GM23338 (cell line): ENCODE data around the gene RPIA. TPM values are rescaled to one million over a fixed set of nuclear protein-coding genes. Genes with fewer than 3 reads are reported as not detected.

Source experiments
- ATAC-seq: fragments of 200-7000 bp; cut with Tn5 transposase; 3 replicates; pipeline ENCODE4 v1.9.1; 2020
- DNase-seq: peaks from one replicate; pipeline ENCODE4 v3.0.0-alpha.2; 2015; ENCODE audit warnings: low spot score
- H2AFZ ChIP-seq: fragments of 200-600 bp; sonication (generic); 2 replicates; pipeline ENCODE4 v1.8.0; 2016; ENCODE audit warnings: antibody characterized with exemption, mild to moderate bottlenecking, moderate library complexity
- H3F3A ChIP-seq: fragments of 200-600 bp; sonication (generic); replicated peaks from 2 replicates; pipeline ENCODE4 v1.8.0; 2017; ENCODE audit warnings: antibody characterized with exemption, mixed run types, low read depth
- H3K27ac ChIP-seq: fragments of 200-600 bp; sonication (generic); 2 replicates; pipeline ENCODE4 v1.6.1; 2016; ENCODE audit warnings: low read depth
- H3K27me3 ChIP-seq: fragments of 200-600 bp; sonication (generic); 2 replicates; pipeline ENCODE4 v1.8.0; 2016; ENCODE audit warnings: mild to moderate bottlenecking, mixed run types, moderate library complexity; ENCODE audit not compliant: insufficient read depth
- H3K36me3 ChIP-seq: fragments of 200-600 bp; sonication (generic); 2 replicates; pipeline ENCODE4 v1.8.0; 2016; ENCODE audit warnings: mild to moderate bottlenecking; ENCODE audit not compliant: insufficient read depth
- H3K4me1 ChIP-seq: fragments of 200-600 bp; sonication (generic); 2 replicates; pipeline ENCODE4 v1.8.0; 2016; ENCODE audit warnings: mild to moderate bottlenecking, moderate library complexity; ENCODE audit not compliant: insufficient read depth
- H3K4me2 ChIP-seq: fragments of 200-600 bp; sonication (generic); 2 replicates; pipeline ENCODE4 v1.7.1; 2017; ENCODE audit warnings: mixed run types
- H3K4me3 ChIP-seq: fragments of 200-600 bp; sonication (generic); 2 replicates; pipeline ENCODE4 v1.6.1; 2016; ENCODE audit warnings: mixed run types
- H3K79me2 ChIP-seq: fragments of 200-600 bp; sonication (generic); replicated peaks from 2 replicates; pipeline ENCODE4 v1.8.0; 2017; ENCODE audit warnings: mild to moderate bottlenecking; ENCODE audit not compliant: insufficient read depth
- H3K9me2 ChIP-seq: fragments of 200-600 bp; sonication (generic); 2 replicates; pipeline ENCODE4 v1.8.0; 2017; ENCODE audit not compliant: insufficient read depth
- H4K20me1 ChIP-seq: fragments of 200-600 bp; sonication (generic); replicated peaks from 2 replicates; pipeline ENCODE4 v1.8.0; 2017; ENCODE audit warnings: mild to moderate bottlenecking; ENCODE audit not compliant: insufficient read depth
- H3K27ac Mint-ChIP-seq: 2 replicates; pipeline ENCODE4 v1.8.0; 2020; ENCODE audit warnings: inconsistent platforms, mild to moderate bottlenecking, moderate library complexity, mixed read lengths
- H3K27me3 Mint-ChIP-seq: 3 replicates; pipeline ENCODE4 v1.8.0; 2022; ENCODE audit warnings: low read depth, mild to moderate bottlenecking, moderate library complexity, mixed read lengths, inconsistent platforms; ENCODE audit not compliant: insufficient read depth, poor library complexity
- H3K36me3 Mint-ChIP-seq: 3 replicates; pipeline ENCODE4 v1.8.0; 2021; ENCODE audit warnings: low read depth, mild to moderate bottlenecking, inconsistent platforms, moderate library complexity, mixed read lengths
- H3K4me1 Mint-ChIP-seq: 3 replicates; pipeline ENCODE4 v1.8.0; 2020; ENCODE audit warnings: mild to moderate bottlenecking, inconsistent platforms, mixed read lengths
- H3K4me3 Mint-ChIP-seq: 3 replicates; pipeline ENCODE4 v1.8.0; 2021; ENCODE audit warnings: moderate library complexity, mild to moderate bottlenecking, inconsistent platforms, mixed read lengths
- H3K9me3 Mint-ChIP-seq: 3 replicates; pipeline ENCODE4 v1.8.0; 2020; ENCODE audit warnings: moderate library complexity, mild to moderate bottlenecking, inconsistent platforms, mixed read lengths
- ETS1 ChIP-seq: IDR thresholded peaks from 2 replicates; pipeline ENCODE4 v1.6.1; 2016; ENCODE audit warnings: antibody characterized with exemption
- EZH2phosphoT487 ChIP-seq: fragments of 200-600 bp; sonication (generic); IDR thresholded peaks from one replicate; pipeline ENCODE4 v1.8.1; 2018; ENCODE audit warnings: antibody characterized with exemption; ENCODE audit not compliant: unreplicated experiment
- JUNB ChIP-seq: IDR thresholded peaks from one replicate; pipeline ENCODE4 v1.6.1; 2016; ENCODE audit warnings: antibody characterized with exemption; ENCODE audit not compliant: unreplicated experiment
- NANOG ChIP-seq: IDR thresholded peaks from 2 replicates; pipeline ENCODE4 v1.6.1; 2016; ENCODE audit warnings: antibody characterized with exemption, borderline replicate concordance
- POLR2AphosphoS5 ChIP-seq: IDR thresholded peaks from 2 replicates; pipeline ENCODE4 v1.6.1; 2016; ENCODE audit warnings: antibody characterized with exemption, low read depth
- ZNF114 ChIP-seq: fragments of 250-450 bp; sonication (Bioruptor Pico); IDR thresholded peaks from 2 replicates; pipeline ENCODE4 v1.5.0; 2020; ENCODE audit warnings: mild to moderate bottlenecking, moderate library complexity
- ZNF331 ChIP-seq: fragments of 250-450 bp; sonication (Bioruptor Pico); IDR thresholded peaks from 2 replicates; pipeline ENCODE4 v1.5.0; 2020; ENCODE audit warnings: low read depth, mild to moderate bottlenecking, moderate library complexity
- ZNF462 ChIP-seq: fragments of 250-450 bp; sonication (Bioruptor Pico); IDR thresholded peaks from 2 replicates; pipeline ENCODE4 v1.5.0; 2020; ENCODE audit warnings: mild to moderate bottlenecking, moderate library complexity
- polyA plus RNA-seq: library from polyadenylated mRNA; unstranded; fragments of >200 nt; fragmentation: Nextera tagmentation; extraction: Ambion mirVana; gene quantifications from 2 replicates; pipeline ENCODE4 v1.2.1, GENCODE V29; 2016
- total RNA-seq: library from RNA; depleted of rRNA; stranded (reverse); fragments of >200 nt; shearing (Covaris generic); gene quantifications from 2 replicates; pipeline ENCODE4 v1.2.3, GENCODE V29; 2014

Gene RPIA
- total and polyA plus RNA-seq, 2 experiments from 2014 or later = 18.8 to 22.5 TPM

- TF ChIP-seq ZNF462 (no peak), POLR2AphosphoS5 (no peak)
Observed at GRCh38 chr2:88683160-88684021, 8.1 kb upstream of the RPIA start (continued).

- H3K36me3 Mint-ChIP-seq = peaks cover 66% of the 10 kb centered on the region
- H3K27ac Mint-ChIP-seq = no peak overlapping the region
- H2AFZ ChIP-seq = no peak overlapping the region
- H3K4me3 Mint-ChIP-seq = no peak overlapping the region
- peaks cover 23% of the 10 kb centered on the region for H3K36me3 ChIP-seq
- DNase-seq (no peak), ATAC-seq (no peak)
- 0 out of 2 replicates have a peak, but pooled peaks cover 3% of the 10 kb centered on the region for H3K9me2 ChIP-seq
- H3K4me3 ChIP-seq = no peak overlapping the region
- H3K27ac ChIP-seq = no peak overlapping the region
- H3F3A ChIP-seq = no peaks in the 10 kb centered on the region
- H3K9me3 Mint-ChIP-seq = peaks cover 91% of the 10 kb centered on the region
- H3K27me3 Mint-ChIP-seq = peaks cover 5% of the 10 kb centered on the region
- H3K4me1 ChIP-seq = no peaks in the 10 kb centered on the region
- no peaks in the 10 kb centered on the region for H3K27me3 ChIP-seq
- H3K4me2 ChIP-seq = no peak overlapping the region
- H3K4me1 Mint-ChIP-seq = no peaks in the 10 kb centered on the region; the same call in 1 of the 3 replicates
- no peaks in the 10 kb centered on the region for H4K20me1 ChIP-seq
- H3K79me2 ChIP-seq = no peaks in the 10 kb centered on the region
- no peak for TF ChIP-seq JUNB
- TF ChIP-seq ZNF331 (CRISPR knock-in tag) = no peak
- no peak for TF ChIP-seq ETS1
- TF ChIP-seq ZNF114 (CRISPR knock-in tag) = no peak
- no peak for TF ChIP-seq EZH2phosphoT487
- no peak for TF ChIP-seq NANOG
- no peak for TF ChIP-seq ZNF462
Observed at GRCh38 chr2:88684519-88684918, 7.0 kb upstream of the RPIA start.
